GM19397 (cell line): ENCODE data around the gene PRKCH.

Source experiments
- ATAC-seq: cut with Tn5 transposase; IDR thresholded peaks from one replicate; pipeline ENCODE4 v1.9.1; 2021; ENCODE audit warnings: mild to moderate bottlenecking, moderate library complexity; ENCODE audit not compliant: unreplicated experiment

PRKCH gene

GRCh38 chr14:61540931-61541330, 219.6 kb downstream of the PRKCH start:
- no peak for ATAC-seq

- no peak for ATAC-seq
Measured at GRCh38 chr14:61542848-61543790, 221.7 kb downstream of the PRKCH start.

GRCh38 chr14:61543946-61544345, 222.6 kb downstream of the PRKCH start:
- no peak for ATAC-seq

- ATAC-seq: no peak
Measured at GRCh38 chr14:61544448-61545330, 223.3 kb downstream of the PRKCH start.

GRCh38 chr14:61545726-61546455, 224.5 kb downstream of the PRKCH start:
- ATAC-seq: no peak

GRCh38 chr14:61547186-61548069, 226.0 kb downstream of the PRKCH start:
- no peak for ATAC-seq

- no peak for ATAC-seq
Measured at GRCh38 chr14:61549425-61549824, 228.0 kb downstream of the PRKCH start.

GRCh38 chr14:61551384-61551783, 230.0 kb downstream of the PRKCH start:
- no peak for ATAC-seq

GRCh38 chr14:61552241-61552640, 230.9 kb downstream of the PRKCH start:
- ATAC-seq: no peak

GRCh38 chr14:61553730-61554641, 232.6 kb downstream of the PRKCH start:
- ATAC-seq: no peak

- no peak for ATAC-seq
Measured at GRCh38 chr14:61555056-61555838, 233.9 kb downstream of the PRKCH start.

GRCh38 chr14:61556455-61556854, 235.1 kb downstream of the PRKCH start:
- ATAC-seq: no peak

GRCh38 chr14:61557262-61557661, 235.9 kb downstream of the PRKCH start:
- no peak for ATAC-seq

GRCh38 chr14:61557854-61558253, 236.5 kb downstream of the PRKCH start:
- no peak for ATAC-seq

- no peak for ATAC-seq
Measured at GRCh38 chr14:61558271-61558670, 236.9 kb downstream of the PRKCH start.

GRCh38 chr14:61559641-61560201, 238.3 kb downstream of the PRKCH start:
- ATAC-seq: no peak

- no peak for ATAC-seq
Measured at GRCh38 chr14:61560323-61560722, 238.9 kb downstream of the PRKCH start.

GRCh38 chr14:61561104-61561503, 239.7 kb downstream of the PRKCH start:
- no peak for ATAC-seq
